C1 segment of cervical spinal cord (tissue), 14 donors: Measurements from ENCODE around the gene APOL6.

Experiments used
- DNase-seq, 14 donors: peaks; one replicate each; lab custom pipeline; 2025; lab: John Stamatoyannopoulos, UW

Gene APOL6

GRCh38 chr22:35648066-35649025, at the start of gene APOL6:
APOL6 (plus strand) TSS chr22:35648446; CDS start chr22:35656426, 7,980 bp downstream.
- peak in 11 of 14 donors; percentile 23 to 73 (median 44) for DNase-seq

DNA sequence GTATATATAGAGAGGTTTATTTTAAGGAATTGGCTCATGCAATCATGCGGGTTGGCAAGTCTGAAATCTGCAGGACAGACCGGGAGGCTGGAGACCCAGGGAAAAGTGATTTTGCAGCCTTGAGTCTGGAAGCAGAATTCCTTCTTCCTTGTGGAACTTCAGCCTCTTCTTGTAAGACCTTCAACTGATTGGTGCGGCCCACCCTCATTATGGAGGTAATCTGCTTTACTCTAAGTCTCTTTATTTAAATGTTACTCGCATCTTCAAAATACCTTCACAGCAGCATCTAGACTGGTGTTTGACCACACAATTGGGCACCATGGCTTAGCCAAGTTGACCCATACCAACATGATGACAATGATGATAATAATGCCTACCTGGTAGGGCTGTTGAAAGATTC, 48.9 kb upstream of the APOL6 start:
- no peak for DNase-seq

GRCh38 chr22:35600476-35600875, 47.8 kb upstream of the APOL6 start:
- DNase-seq, result no peak

DNA sequence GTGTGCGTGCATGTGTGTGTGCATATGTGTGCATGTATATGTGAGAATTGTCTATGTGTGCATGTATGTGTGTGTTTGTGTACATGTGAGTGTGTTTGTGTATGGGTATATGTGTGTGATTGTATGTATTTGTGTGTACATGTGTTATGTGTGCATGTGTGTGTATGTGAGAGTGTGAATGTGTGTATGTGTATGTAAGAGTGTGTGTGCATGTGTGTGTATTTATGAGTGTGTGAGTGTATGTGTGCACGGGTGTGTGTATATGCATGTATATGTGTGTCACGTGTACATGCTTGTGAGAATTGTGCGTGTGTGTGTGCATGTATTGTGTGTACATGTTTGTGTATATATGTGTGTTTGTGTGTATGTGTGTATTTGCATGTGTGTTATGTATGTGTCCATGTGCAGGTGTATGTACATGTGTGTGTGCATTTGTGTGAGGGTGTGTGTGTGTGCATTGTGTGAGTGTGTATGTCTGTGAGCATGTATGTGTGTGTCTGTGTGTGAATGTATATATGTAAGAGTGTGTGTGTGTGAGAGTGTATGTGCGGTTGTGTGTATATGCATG, 47.1 kb upstream of the APOL6 start:
- DNase-seq, result no peak

- no peak for DNase-seq
Observed at GRCh38 chr22:35601743-35602615, 46.3 kb upstream of the APOL6 start.

- no peak for DNase-seq
Observed at GRCh38 chr22:35604621-35605368, 43.5 kb upstream of the APOL6 start.

DNA sequence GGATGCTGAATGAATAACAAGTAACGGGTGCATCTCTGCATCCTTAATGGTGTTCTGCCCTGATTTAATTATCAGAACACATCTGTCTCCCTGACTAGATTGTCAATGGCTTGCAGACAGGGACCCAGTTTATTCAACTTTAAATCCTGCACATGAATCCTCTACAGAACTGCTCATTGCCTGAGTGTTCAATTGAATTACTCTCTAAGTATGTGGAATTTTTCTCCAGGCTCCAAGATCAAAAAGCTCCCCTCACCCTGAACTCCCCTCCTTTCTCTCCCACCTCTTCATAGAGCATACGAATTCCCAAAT, 42.9 kb upstream of the APOL6 start:
- no peak for DNase-seq

DNA sequence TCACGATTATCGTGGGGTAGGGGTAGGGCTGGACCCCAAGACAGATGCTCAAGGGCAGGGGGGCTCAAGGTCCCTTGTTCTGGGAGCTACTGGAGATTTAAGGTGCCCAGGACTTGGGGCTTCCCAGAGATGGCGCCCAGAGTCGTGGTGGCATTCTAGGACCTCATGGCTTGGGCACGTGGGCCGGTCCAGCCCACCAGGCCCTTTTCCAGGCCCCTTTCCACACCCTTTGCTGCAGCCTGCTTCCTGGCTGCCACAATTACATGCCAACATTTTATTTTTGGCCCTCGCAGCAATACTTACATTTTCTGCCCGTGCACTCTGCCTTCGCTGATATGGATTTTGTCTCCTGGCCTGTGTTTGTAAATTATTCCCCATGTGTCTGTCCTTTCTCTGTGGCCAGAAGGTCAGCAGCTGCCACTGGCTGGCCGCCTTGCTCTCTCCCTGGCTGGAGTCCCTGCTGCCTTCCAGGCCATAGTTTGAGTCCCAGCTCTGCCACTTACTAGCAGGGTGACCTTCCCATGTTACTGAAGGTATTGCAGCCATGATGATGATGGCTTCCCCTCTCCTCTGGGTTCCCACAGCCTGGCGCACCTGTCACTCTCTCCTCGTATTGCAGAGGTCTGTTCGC, 42.3 kb upstream of the APOL6 start:
- DNase-seq, result no peak

- no peak for DNase-seq
Observed at GRCh38 chr22:35606916-35607315, 41.3 kb upstream of the APOL6 start.

- DNase-seq, result no peak
Observed at GRCh38 chr22:35608088-35608487, 40.2 kb upstream of the APOL6 start.

- DNase-seq, result no peak
Observed at GRCh38 chr22:35609261-35609660, 39.0 kb upstream of the APOL6 start.

DNA sequence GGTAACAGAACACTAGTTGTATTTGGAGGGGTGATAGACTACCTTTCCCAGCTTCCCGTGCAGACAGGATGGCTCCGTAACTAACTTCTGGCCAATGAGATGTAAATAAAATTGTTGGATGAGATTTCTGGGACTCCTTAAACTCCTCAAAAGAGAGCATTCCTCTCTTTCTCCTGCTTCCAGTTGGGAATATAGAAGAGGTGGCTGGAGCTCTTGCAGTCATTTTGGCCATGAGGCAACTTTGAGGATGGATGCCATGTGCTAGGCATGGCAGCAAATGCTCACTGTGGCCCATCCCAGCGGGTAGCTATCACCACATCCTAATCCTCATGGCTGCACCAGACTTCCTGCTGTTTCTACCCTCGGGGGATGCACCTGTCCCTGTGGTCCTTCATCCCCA, 38.5 kb upstream of the APOL6 start:
- no peak for DNase-seq

DNA sequence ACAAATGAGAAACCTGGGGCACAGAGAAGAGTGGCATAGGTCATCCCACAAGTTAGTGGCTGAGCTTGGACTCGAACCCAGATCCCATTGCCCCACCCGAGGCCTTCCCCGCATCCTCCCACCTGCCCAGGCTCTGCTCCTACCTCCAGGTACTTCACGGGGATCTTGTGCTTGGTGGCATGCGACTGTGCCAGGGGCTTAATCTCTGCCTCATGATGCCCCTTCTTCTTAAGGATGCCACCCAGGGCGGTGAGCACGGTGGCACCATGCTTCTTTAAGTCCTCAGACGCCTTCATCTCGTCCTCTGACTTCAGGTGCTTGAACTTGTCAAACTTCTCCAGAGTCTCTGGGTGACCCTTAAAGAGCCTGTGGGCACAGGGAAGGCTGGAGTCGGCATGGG, 37.5 kb upstream of the APOL6 start:
- DNase-seq, result no peak

DNA sequence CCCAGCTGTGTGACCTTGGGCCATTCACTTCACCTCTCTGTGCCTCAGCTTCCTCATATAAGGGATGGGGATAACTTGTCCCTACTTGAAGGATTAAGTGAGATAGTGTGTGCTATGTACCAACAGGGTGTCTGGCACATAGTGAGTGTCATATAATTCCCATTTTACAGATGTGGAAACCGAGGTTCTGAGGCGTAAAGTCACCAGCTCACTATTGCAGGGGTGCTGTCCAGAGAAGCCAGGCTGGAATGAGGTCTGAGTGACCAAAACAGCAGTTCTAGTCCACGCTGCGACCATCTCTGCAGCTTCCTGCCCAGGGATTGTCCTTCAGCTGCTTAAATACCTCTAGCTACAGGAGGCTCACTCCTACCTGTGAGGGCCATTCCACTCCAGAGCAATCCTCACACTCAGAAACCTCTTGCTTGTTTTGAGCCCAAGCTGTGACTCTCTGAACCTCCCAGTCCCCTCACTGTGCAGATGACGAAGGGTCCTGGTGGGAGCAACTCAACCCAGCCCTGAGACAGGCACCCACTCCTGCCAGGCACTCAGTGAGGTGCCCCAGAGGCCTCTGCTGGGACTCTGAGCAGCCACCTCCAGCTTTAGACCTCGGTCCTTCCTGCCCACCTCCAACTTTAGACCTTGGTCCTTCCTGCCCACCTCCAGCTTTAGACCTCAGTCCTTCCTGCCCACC, 36.9 kb upstream of the APOL6 start:
- DNase-seq, result no peak

GRCh38 chr22:35611891-35612576, 36.2 kb upstream of the APOL6 start:
- no peak for DNase-seq

- no peak for DNase-seq
Observed at GRCh38 chr22:35612903-35613302, 35.3 kb upstream of the APOL6 start.

GRCh38 chr22:35614404-35614803, 33.8 kb upstream of the APOL6 start:
- DNase-seq, result no peak

- DNase-seq, result no peak
Observed at GRCh38 chr22:35615156-35615555, 33.1 kb upstream of the APOL6 start.

GRCh38 chr22:35616043-35616442, 32.2 kb upstream of the APOL6 start:
- no peak for DNase-seq
